ENCODE measurements around the gene CRYGC. TPM values are rescaled to one million over a fixed set of nuclear protein-coding genes. Genes with fewer than 3 reads are reported as not detected.
A peak's percentile ranks its signal among the peaks of the same experiment; 100 is the strongest.

Gene CRYGC, protein sequence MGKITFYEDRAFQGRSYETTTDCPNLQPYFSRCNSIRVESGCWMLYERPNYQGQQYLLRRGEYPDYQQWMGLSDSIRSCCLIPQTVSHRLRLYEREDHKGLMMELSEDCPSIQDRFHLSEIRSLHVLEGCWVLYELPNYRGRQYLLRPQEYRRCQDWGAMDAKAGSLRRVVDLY
- not detected for total RNA-seq

DNA sequence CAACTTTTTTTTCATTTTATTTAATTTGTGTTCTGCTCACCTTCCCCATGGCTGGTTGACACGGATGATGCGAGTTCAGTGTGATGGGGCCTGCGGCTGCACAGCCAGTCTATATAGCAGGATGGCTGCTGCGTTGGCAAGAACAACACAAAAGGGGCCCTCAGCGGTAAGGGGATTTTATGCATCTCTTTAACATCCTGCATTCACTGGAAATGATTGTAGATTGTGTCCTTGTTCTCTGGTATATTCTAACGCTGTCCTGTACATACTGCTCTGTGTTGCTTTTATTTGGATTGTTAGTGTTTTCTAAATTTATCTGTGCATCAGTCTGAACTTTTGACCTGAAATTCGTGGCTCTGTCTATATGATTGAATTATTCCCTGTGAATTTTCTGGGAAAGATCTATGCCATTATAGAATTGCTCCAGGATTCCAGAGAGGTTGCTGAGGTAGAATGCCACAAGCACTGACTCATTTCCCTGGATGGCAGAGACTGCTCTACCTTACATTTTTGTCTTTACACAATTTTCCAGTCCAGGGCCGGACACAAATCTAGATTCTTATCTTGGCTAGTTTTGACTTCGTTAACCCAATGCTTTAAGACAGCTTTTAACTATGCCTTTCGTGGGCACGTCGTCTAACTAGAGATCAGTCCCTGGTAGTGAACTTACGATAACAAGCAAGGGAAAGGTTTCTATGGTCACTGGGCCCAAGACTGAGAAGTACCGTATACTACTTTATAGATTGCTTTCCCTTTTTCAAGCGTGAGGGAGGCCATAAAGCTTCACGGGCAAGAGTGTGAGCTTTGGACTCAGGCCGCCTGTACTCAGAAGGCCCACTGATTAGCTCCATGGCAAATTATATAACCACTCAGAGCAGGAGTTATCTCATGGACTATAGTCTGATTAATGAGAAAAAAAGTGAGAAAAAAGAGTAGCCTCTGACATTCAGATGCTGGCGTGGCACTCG lies at the start of gene CRYGC:
TSS of gene CRYGC (minus strand) at position 85 of the 968 bp plus-strand sequence. CDS start at position 49, 36 bp downstream.
- CTCF ChIA-PET: no interaction called here
- no peak within 1 kb of the TSS for H3K27ac Mint-ChIP-seq
- H3K4me1 Mint-ChIP-seq (ENCODE audit: low read depth): peaks cover 4% of the 10 kb centered on the region
- intact Hi-C loops (cut with micrococcal nuclease): no loop called here
- no peak within 1 kb of the TSS for H3K4me3 Mint-ChIP-seq
- H3K36me3 Mint-ChIP-seq (ENCODE audit: low read depth): no peaks in the 10 kb centered on the region
- no peaks in the 10 kb centered on the region for H3K9me3 Mint-ChIP-seq
- peaks cover 12% of the 10 kb centered on the region for H3K27me3 Mint-ChIP-seq (ENCODE audit: low read depth)
- DNase-seq: no peak

DNA sequence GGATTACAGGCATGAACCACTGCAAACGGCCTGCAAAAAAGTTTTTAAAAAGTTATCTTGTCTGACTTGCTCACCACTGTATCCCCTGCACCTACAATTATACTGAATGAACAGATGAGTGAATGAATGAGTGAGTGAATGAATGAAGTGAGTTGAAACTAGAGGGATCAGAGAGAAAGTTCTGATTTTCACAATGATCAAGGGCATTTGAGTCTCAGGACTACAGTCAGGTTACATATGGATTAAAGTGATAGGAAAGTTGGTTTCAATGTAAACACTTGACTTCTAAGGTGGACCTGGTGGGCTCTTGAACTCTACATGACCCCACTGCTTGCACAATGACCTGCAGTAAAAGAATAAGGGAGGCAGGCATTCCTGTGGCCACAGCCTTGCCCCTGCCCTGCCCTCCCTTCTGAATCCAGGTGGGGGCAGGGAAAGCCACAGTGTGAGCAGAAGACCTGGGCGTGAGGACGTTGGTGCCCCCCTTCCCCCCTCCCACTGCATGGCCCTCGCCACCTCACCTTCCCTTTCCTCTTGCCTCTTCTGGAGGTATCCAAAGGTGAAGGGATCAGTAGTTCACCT lies 49.5 kb upstream of the CRYGC start:
- no peak overlapping the region for H3K27ac Mint-ChIP-seq
- H3K27me3 Mint-ChIP-seq (ENCODE audit: low read depth): peaks cover 13% of the 10 kb centered on the region
- H3K9me3 Mint-ChIP-seq: no peaks in the 10 kb centered on the region
- DNase-seq: no peak
- intact Hi-C loops (cut with micrococcal nuclease): no loop called here
- H3K4me3 Mint-ChIP-seq: no peak overlapping the region
- no peaks in the 10 kb centered on the region for H3K36me3 Mint-ChIP-seq (ENCODE audit: low read depth)
- CTCF ChIA-PET: interaction anchor here (0.6 kb wide), 1 partner anchor 1543 kb away, joined by 3 read pairs; no protein-coding TSS in a partner anchor
- H3K4me1 Mint-ChIP-seq (ENCODE audit: low read depth): peaks cover 2% of the 10 kb centered on the region

- H3K27ac Mint-ChIP-seq: no peak overlapping the region
- CTCF ChIA-PET: interaction anchor here (0.6 to 2.9 kb wide), 37 partner anchors 8 to 1846 kb away, joined by 3 to 15 read pairs (median 4); partner anchors contain the start of gene IDH1
- peaks cover 2% of the 10 kb centered on the region for H3K4me1 Mint-ChIP-seq (ENCODE audit: low read depth)
- peaks cover 11% of the 10 kb centered on the region for H3K27me3 Mint-ChIP-seq (ENCODE audit: low read depth)
- no peak for DNase-seq
- intact Hi-C loops (cut with micrococcal nuclease): loop anchor here (1.0 to 2.0 kb wide), 6 partner anchors 73 to 1156 kb away; partner anchors contain the start of gene PIKFYVE
- H3K9me3 Mint-ChIP-seq: no peaks in the 10 kb centered on the region
- H3K4me3 Mint-ChIP-seq: no peak overlapping the region
- no peaks in the 10 kb centered on the region for H3K36me3 Mint-ChIP-seq (ENCODE audit: low read depth)
Measured at GRCh38 chr2:208175840-208176153, 46.2 kb upstream of the CRYGC start.

- H3K27ac Mint-ChIP-seq: no peak overlapping the region
- intact Hi-C loops (cut with micrococcal nuclease): loop anchor here (1.0 to 2.0 kb wide), 6 partner anchors 72 to 1156 kb away; partner anchors contain the start of gene PIKFYVE
- H3K27me3 Mint-ChIP-seq (ENCODE audit: low read depth): peaks cover 11% of the 10 kb centered on the region
- peaks cover 2% of the 10 kb centered on the region for H3K4me1 Mint-ChIP-seq (ENCODE audit: low read depth)
- CTCF ChIA-PET: interaction anchor here (0.6 to 2.9 kb wide), 41 partner anchors 8 to 1438 kb away, joined by 3 to 15 read pairs (median 4); partner anchors contain the start of gene IDH1
- DNase-seq: peak; percentile 80
- H3K36me3 Mint-ChIP-seq (ENCODE audit: low read depth): no peaks in the 10 kb centered on the region
- no peak overlapping the region for H3K4me3 Mint-ChIP-seq
- no peaks in the 10 kb centered on the region for H3K9me3 Mint-ChIP-seq
Measured at GRCh38 chr2:208175069-208175839, 45.6 kb upstream of the CRYGC start.

DNA sequence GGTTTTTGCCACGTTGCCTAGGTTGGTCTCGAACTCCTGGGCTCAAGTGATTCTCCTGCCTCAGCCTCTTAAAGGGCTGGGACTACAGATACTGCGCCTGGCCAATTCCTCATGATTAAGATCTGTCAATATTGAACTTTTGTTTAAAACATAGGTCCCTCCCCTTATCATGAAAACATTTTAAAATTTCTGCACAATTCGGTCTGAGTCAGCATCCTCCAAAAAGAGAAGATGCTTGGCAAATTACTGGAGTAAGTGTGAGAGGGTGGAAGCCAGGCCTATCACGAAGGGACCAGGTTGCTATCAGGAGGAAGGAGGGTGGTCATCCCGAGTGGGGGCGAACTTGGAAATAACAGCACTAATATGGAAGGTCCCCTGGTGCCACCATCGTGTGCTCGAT lies 44.5 kb upstream of the CRYGC start:
- Mint-ChIP-seq H3K4me1 (ENCODE audit: low read depth) (peaks cover 2% of the 10 kb centered on the region), H3K27me3 (ENCODE audit: low read depth) (peaks cover 11% of the 10 kb centered on the region), H3K9me3 (no peaks in the 10 kb centered on the region), H3K4me3 (no peak overlapping the region), H3K36me3 (ENCODE audit: low read depth) (no peaks in the 10 kb centered on the region), H3K27ac (no peak overlapping the region)
- CTCF ChIA-PET: interaction anchor here (0.6 to 2.9 kb wide), 7 partner anchors 9 to 791 kb away, joined by 3 to 15 read pairs (median 9); partner anchors contain the start of gene IDH1
- intact Hi-C loops (cut with micrococcal nuclease): loop anchor here (2.0 kb wide), 2 partner anchors 71 to 1035 kb away; no protein-coding TSS in a partner anchor
- DNase-seq: no peak

DNA sequence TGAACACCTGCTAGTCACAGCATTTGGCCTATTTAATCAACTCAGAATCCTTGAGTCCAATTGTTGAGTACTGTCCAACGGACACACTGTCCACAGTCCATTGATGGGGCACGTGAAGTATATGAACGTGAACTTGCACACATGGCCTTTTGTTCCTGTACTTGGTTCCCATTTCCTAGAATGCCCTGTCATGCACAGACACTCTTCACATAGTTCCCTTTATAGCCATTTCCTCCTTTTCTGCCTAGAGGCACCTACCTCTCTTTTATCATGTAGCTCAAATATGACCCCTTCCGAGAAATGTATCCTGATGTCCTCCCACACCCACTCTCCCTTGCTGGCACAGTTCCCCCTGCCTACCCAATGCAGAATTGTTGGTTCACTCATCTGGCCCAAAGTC lies 42.5 kb upstream of the CRYGC start:
- H3K36me3 Mint-ChIP-seq (ENCODE audit: low read depth): no peaks in the 10 kb centered on the region
- H3K9me3 Mint-ChIP-seq: no peaks in the 10 kb centered on the region
- intact Hi-C loops (cut with micrococcal nuclease): no loop called here
- CTCF ChIA-PET: interaction anchor here (1.2 kb wide), 1 partner anchor 84 kb away, joined by 3 read pairs; no protein-coding TSS in a partner anchor
- no peak for DNase-seq
- no peak overlapping the region for H3K27ac Mint-ChIP-seq
- no peak overlapping the region for H3K4me3 Mint-ChIP-seq
- peaks cover 2% of the 10 kb centered on the region for H3K4me1 Mint-ChIP-seq (ENCODE audit: low read depth)
- H3K27me3 Mint-ChIP-seq (ENCODE audit: low read depth): peaks cover 14% of the 10 kb centered on the region

- intact Hi-C loops (cut with micrococcal nuclease): no loop called here
- Mint-ChIP-seq H3K27me3 (ENCODE audit: low read depth) (peaks cover 20% of the 10 kb centered on the region), H3K27ac (no peak overlapping the region), H3K9me3 (no peaks in the 10 kb centered on the region), H3K4me3 (no peak overlapping the region), H3K36me3 (ENCODE audit: low read depth) (no peaks in the 10 kb centered on the region), H3K4me1 (ENCODE audit: low read depth) (no peaks in the 10 kb centered on the region)
- CTCF ChIA-PET: interaction anchor here (0.6 to 2.3 kb wide), 4 partner anchors 10 to 303 kb away, joined by 3 to 12 read pairs (median 3); partner anchors contain the start of gene PIKFYVE
- DNase-seq: no peak
Measured at GRCh38 chr2:208164951-208165755, 35.5 kb upstream of the CRYGC start.

- H3K27ac Mint-ChIP-seq: no peak within 1 kb of the TSS
- no peaks in the 10 kb centered on the region for H3K9me3 Mint-ChIP-seq
- no peak for DNase-seq
- intact Hi-C loops (cut with micrococcal nuclease): no loop called here
- peaks cover 16% of the 10 kb centered on the region for H3K27me3 Mint-ChIP-seq (ENCODE audit: low read depth)
- no peaks in the 10 kb centered on the region for H3K36me3 Mint-ChIP-seq (ENCODE audit: low read depth)
- no peak within 1 kb of the TSS for H3K4me3 Mint-ChIP-seq
- CTCF ChIA-PET: no interaction called here
- H3K4me1 Mint-ChIP-seq (ENCODE audit: low read depth): no peaks in the 10 kb centered on the region
Measured at GRCh38 chr2:208163489-208163888, 33.9 kb upstream of the CRYGC start, which contains the start of gene CRYGA. Gene CRYGA, minus strand, starts transcription at chr2:208163589. Its CDS starts 33 bp downstream, at chr2:208163556.

DNA sequence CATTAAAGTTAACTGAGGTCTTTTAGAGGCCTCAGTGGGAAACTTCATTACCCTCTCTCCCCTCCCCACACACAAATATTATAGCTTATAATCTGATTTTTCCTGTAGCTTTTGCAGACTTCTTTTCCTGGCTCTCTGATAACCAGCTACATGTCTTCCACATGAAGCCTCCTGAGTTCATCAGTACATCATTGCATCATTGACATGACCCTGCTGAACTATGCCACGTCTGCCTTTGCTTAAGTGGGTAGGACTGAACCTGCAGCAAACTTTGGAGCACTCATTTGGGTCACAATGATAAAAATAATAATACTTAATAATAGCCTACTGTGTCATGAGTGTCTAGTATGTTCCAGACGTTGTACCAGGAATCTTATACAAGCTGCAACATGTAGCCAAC lies 26.8 kb upstream of the CRYGC start:
- H3K9me3 Mint-ChIP-seq: peaks cover 8% of the 10 kb centered on the region
- H3K36me3 Mint-ChIP-seq (ENCODE audit: low read depth): no peaks in the 10 kb centered on the region
- no peak overlapping the region for H3K4me3 Mint-ChIP-seq
- intact Hi-C loops (cut with micrococcal nuclease): no loop called here
- H3K27me3 Mint-ChIP-seq (ENCODE audit: low read depth): no peaks in the 10 kb centered on the region
- DNase-seq: no peak
- no peaks in the 10 kb centered on the region for H3K4me1 Mint-ChIP-seq (ENCODE audit: low read depth)
- CTCF ChIA-PET: no interaction called here
- H3K27ac Mint-ChIP-seq: no peak overlapping the region

- intact Hi-C loops (cut with micrococcal nuclease): no loop called here
- no peak overlapping the region for H3K4me3 Mint-ChIP-seq
- CTCF ChIA-PET: no interaction called here
- no peaks in the 10 kb centered on the region for H3K36me3 Mint-ChIP-seq (ENCODE audit: low read depth)
- no peak for DNase-seq
- H3K27ac Mint-ChIP-seq: no peak overlapping the region
- peaks cover 14% of the 10 kb centered on the region for H3K9me3 Mint-ChIP-seq
- no peaks in the 10 kb centered on the region for H3K4me1 Mint-ChIP-seq (ENCODE audit: low read depth)
- no peaks in the 10 kb centered on the region for H3K27me3 Mint-ChIP-seq (ENCODE audit: low read depth)
Measured at GRCh38 chr2:208153156-208153555, 23.5 kb upstream of the CRYGC start.

GRCh38 chr2:208150956-208151355 lies 21.3 kb upstream of the CRYGC start:
- CTCF ChIA-PET: interaction anchor here (1.8 kb wide), 1 partner anchor 24 kb away, joined by 5 read pairs; no protein-coding TSS in a partner anchor

More at GRCh38 chr2:208150956-208151355, 21.3 kb upstream of the CRYGC start:
- no peaks in the 10 kb centered on the region for H3K4me1 Mint-ChIP-seq (ENCODE audit: low read depth)
- peaks cover 14% of the 10 kb centered on the region for H3K9me3 Mint-ChIP-seq
- no peaks in the 10 kb centered on the region for H3K36me3 Mint-ChIP-seq (ENCODE audit: low read depth)
- intact Hi-C loops (cut with micrococcal nuclease): no loop called here
- no peaks in the 10 kb centered on the region for H3K27me3 Mint-ChIP-seq (ENCODE audit: low read depth)
- no peak overlapping the region for H3K4me3 Mint-ChIP-seq
- H3K27ac Mint-ChIP-seq: no peak overlapping the region
- DNase-seq: no peak

Data from activated naive CD4-positive, alpha-beta T cell treated with anti-CD3 and anti-CD28 coated beads for 36 hours (primary cell).